ENCODE data around the gene SCAMP4.

The SCAMP4 gene

GRCh38 chr19:1906985-1907562 lies 1.9 kb downstream of the SCAMP4 start:
- no peak overlapping the region for H3K4me3 ChIP-seq (ENCODE audit: low read depth, low read length)
- no peak for DNase-seq (ENCODE audit: low read depth)
- TF ChIP-seq, protein P1, sequence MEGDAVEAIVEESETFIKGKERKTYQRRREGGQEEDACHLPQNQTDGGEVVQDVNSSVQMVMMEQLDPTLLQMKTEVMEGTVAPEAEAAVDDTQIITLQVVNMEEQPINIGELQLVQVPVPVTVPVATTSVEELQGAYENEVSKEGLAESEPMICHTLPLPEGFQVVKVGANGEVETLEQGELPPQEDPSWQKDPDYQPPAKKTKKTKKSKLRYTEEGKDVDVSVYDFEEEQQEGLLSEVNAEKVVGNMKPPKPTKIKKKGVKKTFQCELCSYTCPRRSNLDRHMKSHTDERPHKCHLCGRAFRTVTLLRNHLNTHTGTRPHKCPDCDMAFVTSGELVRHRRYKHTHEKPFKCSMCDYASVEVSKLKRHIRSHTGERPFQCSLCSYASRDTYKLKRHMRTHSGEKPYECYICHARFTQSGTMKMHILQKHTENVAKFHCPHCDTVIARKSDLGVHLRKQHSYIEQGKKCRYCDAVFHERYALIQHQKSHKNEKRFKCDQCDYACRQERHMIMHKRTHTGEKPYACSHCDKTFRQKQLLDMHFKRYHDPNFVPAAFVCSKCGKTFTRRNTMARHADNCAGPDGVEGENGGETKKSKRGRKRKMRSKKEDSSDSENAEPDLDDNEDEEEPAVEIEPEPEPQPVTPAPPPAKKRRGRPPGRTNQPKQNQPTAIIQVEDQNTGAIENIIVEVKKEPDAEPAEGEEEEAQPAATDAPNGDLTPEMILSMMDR (conservative IDR thresholded peaks at IDR 0.05; ENCODE audit: low read depth, low read length) = no peak

GRCh38 chr19:1907563-1908363 lies 2.6 kb downstream of the SCAMP4 start:
- no peak for DNase-seq (ENCODE audit: low read depth)
- TF ChIP-seq, protein P1 (conservative IDR thresholded peaks at IDR 0.05; ENCODE audit: low read depth, low read length) = no peak
- H3K4me3 ChIP-seq (ENCODE audit: low read depth, low read length) = no peak overlapping the region

DNA sequence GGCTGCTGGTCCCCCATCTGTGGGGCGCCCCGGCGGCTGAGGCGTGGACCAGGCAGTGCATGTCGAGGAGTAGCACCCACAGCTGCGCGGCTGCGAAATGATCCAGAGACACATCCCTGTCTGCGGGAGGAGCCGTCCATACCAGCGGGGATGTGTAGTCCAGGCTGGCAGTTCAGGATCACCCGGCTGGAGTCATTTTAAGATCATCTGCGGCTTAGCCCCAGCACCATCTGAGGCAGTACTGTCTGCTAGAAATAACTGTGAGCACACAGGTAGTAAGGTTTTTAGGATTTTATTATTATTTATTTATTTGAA lies 3.1 kb downstream of the SCAMP4 start:
- no peak overlapping the region for H3K4me3 ChIP-seq (ENCODE audit: low read depth, low read length)
- DNase-seq (ENCODE audit: low read depth) = no peak
- TF ChIP-seq, protein P1 (conservative IDR thresholded peaks at IDR 0.05; ENCODE audit: low read depth, low read length) = no peak

DNA sequence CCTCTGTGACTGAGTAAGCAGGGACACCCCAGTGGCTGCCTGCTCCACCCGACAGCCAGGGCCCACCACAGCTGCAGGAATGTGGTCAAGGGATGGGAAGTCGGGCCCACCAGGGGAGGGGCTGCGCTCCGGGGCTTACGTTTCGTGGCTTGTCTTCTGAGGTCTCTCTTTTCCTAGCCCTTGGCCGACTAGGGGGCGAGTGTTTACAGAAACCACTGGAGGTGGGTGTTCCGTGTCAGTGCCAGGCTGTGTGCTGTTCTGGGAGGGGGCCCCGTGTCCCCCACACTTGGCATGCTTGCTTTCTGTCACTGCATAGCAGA lies 4.5 kb downstream of the SCAMP4 start:
- TF ChIP-seq, protein P1 (conservative IDR thresholded peaks at IDR 0.05; ENCODE audit: low read depth, low read length) = no peak
- no peak overlapping the region for H3K4me3 ChIP-seq (ENCODE audit: low read depth, low read length)
- DNase-seq (ENCODE audit: low read depth) = no peak

DNA sequence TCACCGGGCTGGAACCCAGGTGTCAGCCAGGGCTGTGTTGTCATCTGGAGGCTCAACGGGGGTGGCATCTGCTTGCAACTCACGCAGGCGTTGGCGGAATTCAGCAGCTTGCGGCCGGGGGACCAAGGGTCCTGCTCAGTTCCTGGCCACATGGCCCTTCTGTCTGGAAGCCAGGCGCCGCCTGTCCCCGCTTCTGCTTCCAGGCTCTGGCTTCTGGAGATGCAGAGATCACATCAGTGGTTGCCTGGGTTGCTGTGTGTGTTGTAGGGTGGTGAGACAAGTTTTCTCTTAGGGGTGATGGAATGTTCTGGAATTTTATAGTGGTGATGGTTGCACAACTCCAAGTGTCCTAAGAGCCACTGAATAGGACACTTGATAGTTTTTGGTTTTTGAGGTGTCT lies 5.0 kb downstream of the SCAMP4 start:
- H3K4me3 ChIP-seq (ENCODE audit: low read depth, low read length) = no peak overlapping the region
- TF ChIP-seq, protein P1 (conservative IDR thresholded peaks at IDR 0.05; ENCODE audit: low read depth, low read length) = no peak
- DNase-seq (ENCODE audit: low read depth) = peak; percentile 52

DNA sequence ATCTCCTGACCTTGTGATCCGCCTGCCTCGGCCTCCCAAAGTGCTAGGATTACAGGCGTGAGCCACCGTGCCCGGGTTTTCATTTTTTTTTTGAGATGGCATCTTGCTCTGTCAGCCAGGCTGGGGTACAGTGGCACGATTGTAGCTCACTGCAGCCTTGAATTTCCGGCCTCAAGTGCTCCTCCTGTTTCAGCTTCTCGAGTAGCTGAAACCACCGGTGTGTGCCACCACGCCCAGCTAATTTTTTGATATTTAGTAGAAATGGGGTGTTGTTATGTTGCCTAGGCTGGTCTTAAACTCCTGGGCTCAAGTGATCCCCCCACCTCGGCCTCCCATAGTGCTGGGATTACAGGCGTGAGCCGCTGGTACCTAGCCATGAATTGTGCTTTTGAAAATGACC lies 5.9 kb downstream of the SCAMP4 start:
- no peak overlapping the region for H3K4me3 ChIP-seq (ENCODE audit: low read depth, low read length)
- TF ChIP-seq, protein P1 (conservative IDR thresholded peaks at IDR 0.05; ENCODE audit: low read depth, low read length) = no peak
- no peak for DNase-seq (ENCODE audit: low read depth)

GRCh38 chr19:1911995-1912394 lies 6.8 kb downstream of the SCAMP4 start:
- TF ChIP-seq, protein P1 (conservative IDR thresholded peaks at IDR 0.05; ENCODE audit: low read depth, low read length) = no peak
- no peak overlapping the region for H3K4me3 ChIP-seq (ENCODE audit: low read depth, low read length)
- DNase-seq (ENCODE audit: low read depth) = no peak

Data from choroid plexus epithelial cell (primary cell).